NCI-H82 (cell line): Measurements from ENCODE around the gene SETBP1.

Experiments
- DNase-seq: peaks from one replicate; lab custom pipeline; 2025; lab: John Stamatoyannopoulos, UW

Gene SETBP1

DNA sequence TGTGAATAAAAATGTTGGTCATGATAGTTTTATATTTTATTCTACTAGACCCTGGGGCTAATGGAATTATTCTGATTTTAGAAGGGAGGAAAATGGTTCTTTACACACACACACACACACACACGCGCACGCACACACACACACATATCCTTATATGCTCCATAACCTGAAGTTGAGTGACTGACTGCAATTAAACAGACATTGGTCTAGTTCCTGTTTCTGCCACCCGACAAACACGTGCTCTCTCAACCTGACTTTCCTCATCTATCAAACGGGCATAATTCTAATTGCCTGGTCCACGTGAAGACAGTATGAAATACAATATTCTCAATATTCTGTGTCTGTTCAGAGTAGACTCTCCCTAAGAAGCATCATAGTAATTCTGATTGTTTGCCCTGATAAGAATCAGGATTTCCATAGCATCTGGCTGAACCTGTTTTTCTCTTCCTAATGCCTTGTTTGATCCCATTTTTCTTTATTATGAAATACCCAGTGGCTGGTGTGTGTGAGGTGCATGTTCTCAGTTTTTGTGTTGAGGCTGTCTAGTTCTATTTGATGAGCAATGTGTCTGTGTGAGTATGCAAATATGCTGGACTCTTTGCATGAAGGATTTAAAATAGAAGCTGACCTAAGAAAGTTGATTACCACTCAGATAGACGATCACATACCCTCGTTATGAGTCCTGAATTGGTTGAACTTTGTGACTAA is 51.0 kb downstream of the SETBP1 start:
- DNase-seq, result no peak

GRCh38 chr18:44732238-44732563 is 51.5 kb downstream of the SETBP1 start:
- no peak for DNase-seq

DNA sequence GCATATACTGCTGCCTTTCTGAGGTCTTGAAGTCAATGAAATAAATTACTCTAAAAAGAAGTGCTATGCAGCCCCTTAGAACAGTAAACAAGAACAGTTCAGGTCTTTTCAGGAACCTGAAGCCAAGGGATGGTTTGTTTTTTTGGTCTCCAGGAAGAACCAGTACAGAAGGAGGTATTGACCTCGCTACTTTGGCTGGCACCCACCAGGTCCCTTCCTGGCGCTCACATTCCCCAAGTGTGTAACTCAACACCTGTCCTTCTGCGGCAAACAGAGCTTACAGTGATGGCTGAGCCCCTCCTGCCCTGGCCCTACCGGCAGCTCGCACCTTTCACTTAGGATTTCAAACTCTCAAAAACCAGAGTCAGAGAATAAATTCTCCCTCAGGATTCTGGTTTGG is 51.9 kb downstream of the SETBP1 start:
- no peak for DNase-seq

DNA sequence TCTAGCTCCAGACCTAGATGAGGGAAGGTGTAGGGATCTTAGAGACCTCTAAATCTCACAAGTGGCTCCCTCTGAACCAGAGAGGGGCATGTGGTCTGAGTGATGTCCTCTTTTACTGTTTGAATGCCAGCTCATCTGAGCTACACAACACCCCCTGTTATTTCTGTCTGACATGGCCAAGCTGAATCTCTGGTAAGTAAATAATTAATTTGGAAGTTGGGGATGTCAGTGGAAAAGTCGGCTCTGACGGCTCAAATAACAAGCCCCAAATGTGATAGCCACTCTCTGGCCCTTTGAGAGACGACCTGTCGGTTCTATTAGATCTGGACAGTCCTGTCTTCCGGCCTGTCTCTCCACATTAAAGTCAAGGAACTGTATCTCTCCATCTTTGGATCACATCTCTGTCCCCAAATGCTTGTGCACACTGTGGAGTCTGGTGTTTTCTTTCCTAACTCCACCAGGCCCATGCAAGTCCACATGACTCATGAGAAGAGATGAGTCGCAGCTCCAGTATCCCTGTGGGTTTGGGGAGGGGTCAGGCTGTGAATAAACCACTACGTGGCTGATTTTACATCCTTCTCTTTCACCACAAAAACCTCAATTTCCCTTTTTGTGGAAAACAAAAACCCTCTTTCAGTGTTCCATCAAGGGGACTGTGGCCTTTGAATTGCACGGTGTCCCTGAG is 52.5 kb downstream of the SETBP1 start:
- DNase-seq, result no peak

DNA sequence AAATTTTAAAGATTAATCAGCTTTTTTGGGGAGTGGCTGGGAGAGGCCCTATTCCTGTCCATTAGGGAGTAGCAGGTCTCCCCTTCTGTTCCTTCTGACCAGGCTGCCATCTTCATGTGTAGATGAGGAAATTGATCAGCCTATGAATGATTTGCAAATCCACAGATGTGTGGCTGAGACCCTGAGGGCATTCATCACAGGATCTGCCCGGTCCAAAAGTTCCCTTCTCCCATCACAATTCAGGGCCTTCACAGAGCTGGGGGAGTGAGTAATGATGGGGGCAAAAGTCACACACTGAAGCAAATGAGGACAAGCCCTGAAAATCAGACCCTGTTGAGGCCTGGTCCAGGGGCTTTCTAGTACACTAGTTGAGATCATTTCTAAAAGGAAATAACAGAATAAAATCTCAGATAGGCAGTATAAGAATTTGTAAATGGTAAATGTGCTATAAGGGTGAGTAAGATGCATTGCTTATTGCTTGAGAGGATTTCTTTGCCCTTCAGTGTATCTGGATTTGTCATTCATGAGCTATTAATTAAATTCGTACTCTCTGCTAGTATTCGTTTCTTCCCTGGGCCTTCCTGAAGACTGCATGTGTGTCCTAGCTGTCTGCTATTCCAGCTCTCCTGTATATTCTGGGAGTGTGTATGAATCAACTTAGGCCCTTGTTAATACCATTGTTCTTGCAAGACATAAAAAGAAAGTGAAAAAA is 53.2 kb downstream of the SETBP1 start:
- DNase-seq, result no peak

- no peak for DNase-seq
These were observed 54.4 kb downstream of the SETBP1 start for GRCh38 chr18:44735096-44735495.

DNA sequence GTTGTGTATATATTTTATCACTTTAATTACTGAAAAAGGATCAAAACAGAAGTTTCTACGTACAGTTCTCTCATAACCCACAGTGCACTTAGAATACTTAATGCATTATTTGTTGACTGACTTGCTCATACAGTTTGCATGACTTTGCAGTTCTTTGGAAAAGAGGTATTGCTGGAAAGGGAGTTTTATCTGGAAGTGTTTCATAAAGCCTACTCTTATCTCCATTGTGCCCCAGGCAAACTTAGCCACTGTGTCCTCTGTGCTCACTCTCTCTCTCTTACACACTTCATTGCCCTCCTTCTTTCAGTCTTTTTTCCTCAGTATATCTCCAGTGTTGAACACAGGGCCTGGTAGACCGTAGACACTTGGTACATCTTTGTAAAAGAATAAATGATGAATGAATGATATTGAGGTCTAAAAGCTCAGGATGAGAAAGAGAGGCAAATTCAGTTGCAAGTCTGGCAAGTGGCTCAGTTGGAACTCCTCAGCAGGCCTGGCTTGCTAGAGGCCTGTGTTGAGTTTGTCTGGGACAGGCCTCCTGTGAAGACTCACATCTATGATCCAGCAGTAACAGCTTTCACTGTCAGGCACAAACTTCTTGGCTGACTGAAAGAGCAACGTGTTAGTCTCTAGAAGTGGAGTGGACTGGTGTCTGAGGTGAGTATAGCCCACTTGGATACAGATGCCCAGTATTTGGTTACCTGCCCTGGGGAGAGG is 56.1 kb downstream of the SETBP1 start:
- DNase-seq, result no peak

DNA sequence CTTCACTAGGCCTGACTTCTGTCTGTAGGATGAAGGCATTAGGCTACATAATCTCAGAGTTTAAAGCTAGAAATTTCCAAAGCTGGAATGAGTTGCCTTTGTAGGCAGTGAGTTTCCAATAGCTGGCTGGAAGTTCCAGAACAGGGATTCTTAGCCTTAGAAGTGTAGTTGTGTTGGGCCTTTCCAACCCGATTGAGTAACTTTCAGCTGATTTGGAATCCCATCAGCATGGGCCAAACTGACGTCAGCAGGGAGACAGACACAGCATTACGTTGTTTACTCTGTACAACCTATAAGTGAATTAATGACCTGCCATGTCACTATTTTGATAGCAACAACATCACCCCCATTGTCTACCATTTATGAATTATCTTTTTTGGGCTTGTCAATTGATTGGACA is 56.9 kb downstream of the SETBP1 start:
- DNase-seq, result no peak

- no peak for DNase-seq
These were observed 59.3 kb downstream of the SETBP1 start for GRCh38 chr18:44740000-44740399.

- peak; percentile 77 for DNase-seq
These were observed 60.4 kb downstream of the SETBP1 start for GRCh38 chr18:44741085-44741484.

GRCh38 chr18:44741511-44741910 is 60.8 kb downstream of the SETBP1 start:
- peak; percentile 80 for DNase-seq

- DNase-seq, result no peak
These were observed 61.4 kb downstream of the SETBP1 start for GRCh38 chr18:44742126-44742525.

- peak; percentile 91 for DNase-seq
These were observed 62.1 kb downstream of the SETBP1 start for GRCh38 chr18:44742718-44743311.

DNA sequence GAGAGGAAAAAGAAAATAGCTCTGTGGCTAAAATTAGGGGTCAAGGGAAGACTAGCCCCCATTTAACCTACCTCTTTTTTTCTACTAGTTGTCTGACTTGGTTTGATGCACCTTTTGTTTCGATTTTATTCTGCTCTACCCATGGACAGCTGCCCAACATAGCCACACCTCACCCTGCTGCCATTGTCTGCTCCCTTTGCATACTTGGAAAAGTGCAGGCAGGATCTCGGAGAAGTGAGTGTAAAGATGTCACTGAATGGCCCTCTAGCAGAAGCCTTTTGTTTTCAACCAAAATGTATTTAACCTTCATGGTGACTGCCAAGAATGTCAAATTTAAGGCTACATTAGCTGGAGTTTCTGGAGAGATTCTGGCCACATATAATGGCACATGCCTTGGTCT is 62.9 kb downstream of the SETBP1 start:
- DNase-seq, result peak; percentile 49

- DNase-seq, result peak; percentile 91
These were observed 63.8 kb downstream of the SETBP1 start for GRCh38 chr18:44744161-44745121.

DNA sequence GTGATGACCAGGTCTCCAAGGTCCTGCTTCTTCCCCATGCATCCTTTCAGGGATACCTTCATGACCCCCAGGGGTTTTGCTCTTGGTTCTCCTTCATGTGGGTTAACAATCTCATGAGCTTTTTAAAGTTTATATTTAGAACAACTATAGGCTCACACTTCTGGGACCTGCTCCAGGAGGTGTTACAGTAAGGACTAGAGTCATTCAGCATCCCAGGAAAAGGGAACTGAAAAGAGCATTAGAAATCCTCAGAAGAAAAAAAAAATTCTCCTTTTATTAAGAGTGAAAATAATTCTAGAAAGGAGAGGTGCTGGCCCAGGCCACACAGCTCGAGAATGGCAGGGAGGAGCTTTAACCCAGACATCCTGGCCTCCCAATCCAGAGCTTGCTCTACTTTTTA is 66.5 kb downstream of the SETBP1 start:
- no peak for DNase-seq

DNA sequence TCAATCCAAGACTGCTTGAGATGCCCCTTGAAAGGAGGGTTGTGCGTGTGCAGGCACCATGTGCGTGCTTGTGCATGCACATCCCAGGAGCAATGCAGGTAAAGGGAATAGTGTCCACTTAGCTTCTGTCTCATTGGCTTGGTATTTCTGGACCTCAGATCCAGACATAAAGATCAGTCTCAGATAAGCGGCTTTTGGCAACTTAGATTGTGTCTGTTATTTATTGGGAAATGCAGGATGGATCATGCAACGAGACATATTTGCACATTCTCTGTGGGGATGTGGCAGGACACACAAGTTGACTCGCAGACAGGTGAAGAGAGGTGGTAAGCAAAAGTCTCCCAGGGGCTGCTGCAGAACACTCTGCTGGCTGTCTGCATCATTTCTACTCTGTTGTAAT is 67.9 kb downstream of the SETBP1 start:
- DNase-seq, result no peak

DNA sequence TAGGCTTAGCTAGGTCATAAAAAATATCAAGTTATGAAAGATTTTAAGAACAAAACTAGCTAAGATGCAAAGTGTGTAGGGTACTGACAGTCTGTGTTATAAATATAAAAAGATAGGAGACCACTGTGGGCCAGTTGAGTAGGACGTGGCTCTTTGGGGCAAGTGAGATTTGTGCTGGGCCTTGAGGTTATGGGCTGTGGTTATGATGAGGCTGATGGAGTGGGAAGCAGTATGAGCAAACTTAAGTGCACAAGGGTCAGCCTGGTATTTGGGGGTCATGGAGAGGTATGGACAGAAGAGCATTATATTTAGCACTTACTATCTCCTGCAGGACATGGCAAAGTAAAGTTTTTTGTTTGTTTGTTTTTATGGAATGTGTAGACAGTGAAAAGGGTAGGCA is 70.1 kb downstream of the SETBP1 start:
- DNase-seq, result no peak

DNA sequence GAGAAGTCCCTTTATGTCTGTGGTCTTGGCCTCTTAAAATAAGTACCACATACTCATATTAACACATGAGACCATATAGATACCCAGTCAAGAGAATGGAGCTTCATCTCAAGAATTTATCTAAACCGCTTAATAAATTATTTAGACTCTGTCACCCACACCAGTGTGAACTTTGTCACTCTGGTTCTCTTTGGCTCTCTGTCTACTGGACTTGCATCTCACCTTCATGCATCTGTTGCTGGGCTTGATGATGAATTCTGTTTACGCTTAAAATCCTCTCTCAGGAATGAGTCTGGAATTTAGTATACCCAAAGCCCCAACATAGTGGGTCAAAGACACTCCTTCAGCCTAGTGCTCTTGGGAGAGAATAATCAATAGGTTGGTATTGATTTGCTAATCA is 73.9 kb downstream of the SETBP1 start:
- no peak for DNase-seq

DNA sequence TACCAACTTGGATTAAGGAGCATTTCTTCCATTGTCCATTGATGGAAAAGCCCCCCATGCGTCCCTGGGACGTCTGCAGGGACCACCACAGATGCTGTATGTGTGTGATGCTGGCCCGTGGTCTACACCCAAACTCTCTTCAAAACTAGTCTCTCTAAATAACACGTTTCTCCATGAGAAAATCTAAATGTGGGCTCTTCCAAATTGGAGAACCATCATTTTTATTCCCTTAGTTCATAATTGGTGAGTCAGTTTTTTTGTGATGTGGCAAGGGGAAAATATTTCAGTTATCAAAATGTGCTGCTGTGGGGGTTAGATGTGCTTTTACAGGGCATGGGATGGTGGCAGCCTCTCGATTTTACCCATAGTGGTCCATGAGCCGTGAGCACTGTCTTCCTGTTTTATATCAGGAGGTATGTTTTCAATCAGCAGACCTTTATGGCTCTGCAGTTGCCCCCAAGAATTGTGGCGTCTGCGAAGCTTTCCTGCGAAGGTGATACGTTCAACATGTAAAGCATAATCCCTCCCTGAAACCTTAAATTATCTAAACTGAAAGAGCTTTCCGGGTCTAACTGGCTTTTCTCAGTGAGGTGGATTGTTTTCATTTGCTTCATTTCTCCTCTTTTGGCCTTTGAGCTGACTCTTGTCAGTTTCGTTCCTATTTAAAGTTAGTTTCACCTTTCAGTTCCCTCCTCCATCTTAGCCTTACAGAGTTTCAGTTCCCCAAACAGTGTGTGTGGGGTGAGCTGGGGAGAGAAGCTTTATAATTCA is 78.4 kb downstream of the SETBP1 start:
- no peak for DNase-seq
